NT2/D1 (cell line): Measurements from ENCODE around the gene ATP10A.

ENCODE experiments used
- SUZ12 ChIP-seq: IDR thresholded peaks from 2 replicates; pipeline ENCODE4 v1.6.1; 2011; ENCODE audit not compliant: insufficient read length, insufficient read depth; ENCODE audit errors: extremely low read depth
- YY1 ChIP-seq: IDR thresholded peaks from 2 replicates; pipeline ENCODE4 v1.6.1; 2011; ENCODE audit not compliant: insufficient read length, insufficient read depth

DNA sequence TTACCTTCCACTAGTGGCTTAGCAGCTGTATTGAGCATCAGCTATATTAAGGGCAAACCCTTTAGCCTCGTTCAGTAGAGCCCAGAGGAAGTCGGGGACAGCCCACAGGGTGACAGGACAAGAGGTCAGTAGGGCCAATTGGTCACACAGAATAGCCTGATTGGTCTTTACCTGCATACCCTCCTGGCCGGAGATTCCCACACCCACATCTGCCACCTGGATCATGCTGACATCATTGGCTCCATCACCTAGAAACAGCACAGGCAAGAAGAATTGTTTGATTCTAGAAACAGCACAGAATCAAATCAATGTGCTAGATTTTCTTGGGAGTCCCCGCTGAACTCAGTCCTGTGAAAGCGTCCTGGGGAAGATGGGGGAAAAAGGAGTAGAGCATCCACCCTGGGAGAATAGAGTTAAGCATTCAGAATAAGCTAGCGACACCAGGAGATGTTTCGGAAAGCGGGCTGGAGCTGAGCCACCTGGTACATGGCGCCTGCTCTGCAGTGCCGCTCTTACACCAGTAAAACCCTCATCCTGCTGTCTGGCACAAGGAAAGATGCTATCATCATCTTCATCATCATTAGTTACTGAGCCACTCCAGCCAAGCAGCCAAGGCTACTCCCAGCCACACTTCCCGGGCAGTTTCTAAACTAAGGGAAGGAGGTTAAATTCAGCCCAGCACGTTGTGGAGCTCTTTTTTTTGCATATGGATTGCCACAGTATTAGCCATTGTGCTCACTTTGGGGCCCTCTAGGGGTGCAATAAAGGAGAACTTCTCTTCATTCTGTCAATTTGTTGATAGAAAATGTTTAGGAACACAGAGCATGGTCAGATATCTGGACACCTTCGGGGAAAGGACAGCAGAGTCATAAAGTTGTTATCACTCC is 171.3 kb downstream of the ATP10A start:
- no peak for TF ChIP-seq SUZ12
- no peak for TF ChIP-seq YY1
